Measurements from ENCODE around the gene SMARCAL1. TPM values are rescaled to one million over a fixed set of nuclear protein-coding genes. Genes with fewer than 3 reads are reported as not detected.

The SMARCAL1 gene
- total RNA-seq (19.8 TPM), polyA plus RNA-seq (10 to 100 TPM; 22.7 to 25.1 (median 24.2) TPM)

GRCh38 chr2:216412022-216412999 is at the start of gene SMARCAL1:
Gene SMARCAL1, plus strand, starts transcription at chr2:216412484. Its CDS starts 2,221 bp downstream, at chr2:216414705.
- Histone ChIP-seq H3K36me3 (ENCODE audit: control insufficient read depth, insufficient read depth, low read length) (peaks cover 20% of the 10 kb centered on the region), H3K27me3 (ENCODE audit: control insufficient read depth, insufficient read depth, low read length) (no peaks in the 10 kb centered on the region), H3K27ac (ENCODE audit: insufficient read depth, low read length, poor library complexity, severe bottlenecking) (peak within 1 kb of the TSS; percentile 82), H3K9me3 (ENCODE audit: control insufficient read depth in 2 of 2, low read length in 2 of 2) (no peaks in the 10 kb centered on the region), H3K4me3 (ENCODE audit: low read depth, low read length) (peak within 1 kb of the TSS; percentile 75), H3K4me1 (ENCODE audit: control insufficient read depth, insufficient read depth, low read length, poor library complexity, severe bottlenecking) (peaks cover 15% of the 10 kb centered on the region)
- DNase-seq = peak; percentile 98 to 99 (median 98)
- Mint-ChIP-seq H3K36me3 (peaks cover 12% of the 10 kb centered on the region), H3K4me1 (peaks cover 10 to 50% (median 25%) of the 10 kb centered on the region in 4 donors), H3K27ac (peak within 1 kb of the TSS; percentile 94 to 98 (median 95)), H3K27me3 (peaks cover 4% of the 10 kb centered on the region), H3K4me3 (peak within 1 kb of the TSS; percentile 91 to 99 (median 98)), H3K9me3 (peaks cover 0 to 2% (median 0%) of the 10 kb centered on the region in 7 donors)
- ATAC-seq (ENCODE audit: low read depth in 2 of 2) = peak; percentile 93

- H3K9me3 ChIP-seq (ENCODE audit: control insufficient read depth in 2 of 2, low read length in 2 of 2) = no peaks in the 10 kb centered on the region
- no peak overlapping the region for H3K27ac Mint-ChIP-seq
- H3K4me3 Mint-ChIP-seq = no peak overlapping the region
- peaks cover 67% of the 10 kb centered on the region for H3K27me3 Mint-ChIP-seq
- no peak overlapping the region for H3K27ac ChIP-seq (ENCODE audit: insufficient read depth, low read length, poor library complexity, severe bottlenecking)
- no peaks in the 10 kb centered on the region for H3K9me3 Mint-ChIP-seq
- peaks cover 0 to 8% (median 0%) of the 10 kb centered on the region in 4 donors for H3K4me1 Mint-ChIP-seq
- no peaks in the 10 kb centered on the region for H3K36me3 Mint-ChIP-seq
- H3K4me3 ChIP-seq (ENCODE audit: low read depth, low read length) = no peak overlapping the region
- ATAC-seq (ENCODE audit: low read depth in 2 of 2) (no peak), DNase-seq (no peak)
- H3K27me3 ChIP-seq (ENCODE audit: control insufficient read depth, insufficient read depth, low read length) = peaks cover 31% of the 10 kb centered on the region
- no peaks in the 10 kb centered on the region for H3K4me1 ChIP-seq (ENCODE audit: control insufficient read depth, insufficient read depth, low read length, poor library complexity, severe bottlenecking)
- no peaks in the 10 kb centered on the region for H3K36me3 ChIP-seq (ENCODE audit: control insufficient read depth, insufficient read depth, low read length)
Observed at GRCh38 chr2:216362730-216363129, 49.6 kb upstream of the SMARCAL1 start.

- DNase-seq (no peak), ATAC-seq (ENCODE audit: low read depth in 2 of 2) (no peak)
- H3K9me3 ChIP-seq (ENCODE audit: control insufficient read depth in 2 of 2, low read length in 2 of 2) = no peaks in the 10 kb centered on the region
- no peaks in the 10 kb centered on the region for H3K36me3 ChIP-seq (ENCODE audit: control insufficient read depth, insufficient read depth, low read length)
- H3K4me3 ChIP-seq (ENCODE audit: low read depth, low read length) = no peak overlapping the region
- Mint-ChIP-seq H3K27me3 (peaks cover 67% of the 10 kb centered on the region), H3K36me3 (no peaks in the 10 kb centered on the region), H3K4me1 (peaks cover 0 to 8% (median 0%) of the 10 kb centered on the region in 4 donors), H3K4me3 (no peak overlapping the region), H3K27ac (no peak overlapping the region), H3K9me3 (no peaks in the 10 kb centered on the region)
- no peaks in the 10 kb centered on the region for H3K4me1 ChIP-seq (ENCODE audit: control insufficient read depth, insufficient read depth, low read length, poor library complexity, severe bottlenecking)
- H3K27ac ChIP-seq (ENCODE audit: insufficient read depth, low read length, poor library complexity, severe bottlenecking) = no peak overlapping the region
- peaks cover 31% of the 10 kb centered on the region for H3K27me3 ChIP-seq (ENCODE audit: control insufficient read depth, insufficient read depth, low read length)
Observed at GRCh38 chr2:216363221-216363620, 49.1 kb upstream of the SMARCAL1 start.

GRCh38 chr2:216365518-216365917 is 46.8 kb upstream of the SMARCAL1 start:
- H3K27me3 ChIP-seq (ENCODE audit: control insufficient read depth, insufficient read depth, low read length) = peaks cover 40% of the 10 kb centered on the region
- H3K4me1 ChIP-seq (ENCODE audit: control insufficient read depth, insufficient read depth, low read length, poor library complexity, severe bottlenecking) = no peaks in the 10 kb centered on the region
- Mint-ChIP-seq H3K27me3 (peaks cover 78% of the 10 kb centered on the region), H3K4me3 (no peak overlapping the region), H3K9me3 (peaks cover 0 to 1% (median 0%) of the 10 kb centered on the region in 7 donors), H3K36me3 (no peaks in the 10 kb centered on the region), H3K4me1 (peaks cover 0 to 6% (median 3%) of the 10 kb centered on the region in 4 donors), H3K27ac (no peak overlapping the region)
- no peaks in the 10 kb centered on the region for H3K9me3 ChIP-seq (ENCODE audit: control insufficient read depth in 2 of 2, low read length in 2 of 2)
- ATAC-seq (ENCODE audit: low read depth in 2 of 2) = no peak
- no peak overlapping the region for H3K4me3 ChIP-seq (ENCODE audit: low read depth, low read length)
- no peaks in the 10 kb centered on the region for H3K36me3 ChIP-seq (ENCODE audit: control insufficient read depth, insufficient read depth, low read length)
- DNase-seq = no peak
- no peak overlapping the region for H3K27ac ChIP-seq (ENCODE audit: insufficient read depth, low read length, poor library complexity, severe bottlenecking)

- H3K27me3 Mint-ChIP-seq = peaks cover 78% of the 10 kb centered on the region
- Histone ChIP-seq H3K36me3 (ENCODE audit: control insufficient read depth, insufficient read depth, low read length) (no peaks in the 10 kb centered on the region), H3K9me3 (ENCODE audit: control insufficient read depth in 2 of 2, low read length in 2 of 2) (no peaks in the 10 kb centered on the region), H3K4me3 (ENCODE audit: low read depth, low read length) (no peak overlapping the region), H3K4me1 (ENCODE audit: control insufficient read depth, insufficient read depth, low read length, poor library complexity, severe bottlenecking) (peaks cover 8% of the 10 kb centered on the region), H3K27me3 (ENCODE audit: control insufficient read depth, insufficient read depth, low read length) (peaks cover 42% of the 10 kb centered on the region), H3K27ac (ENCODE audit: insufficient read depth, low read length, poor library complexity, severe bottlenecking) (no peak overlapping the region)
- peaks cover 0 to 3% (median 0%) of the 10 kb centered on the region in 7 donors for H3K9me3 Mint-ChIP-seq
- H3K27ac Mint-ChIP-seq = peak overlapping the region in 1 of 3 donors; percentile 45
- H3K4me1 Mint-ChIP-seq = peaks cover 0 to 10% (median 7%) of the 10 kb centered on the region in 4 donors
- no peaks in the 10 kb centered on the region for H3K36me3 Mint-ChIP-seq
- DNase-seq (no peak), ATAC-seq (ENCODE audit: low read depth in 2 of 2) (no peak)
- no peak overlapping the region for H3K4me3 Mint-ChIP-seq
Observed at GRCh38 chr2:216366777-216367471, 45.4 kb upstream of the SMARCAL1 start.

- peaks cover 0 to 23% (median 8%) of the 10 kb centered on the region in 4 donors for H3K4me1 Mint-ChIP-seq
Observed at GRCh38 chr2:216369821-216370220, 42.5 kb upstream of the SMARCAL1 start.

GRCh38 chr2:216370961-216371712 is 41.1 kb upstream of the SMARCAL1 start:
- Histone ChIP-seq H3K4me1 (ENCODE audit: control insufficient read depth, insufficient read depth, low read length, poor library complexity, severe bottlenecking) (peaks cover 13% of the 10 kb centered on the region), H3K27ac (ENCODE audit: insufficient read depth, low read length, poor library complexity, severe bottlenecking) (no peak overlapping the region), H3K9me3 (ENCODE audit: control insufficient read depth in 2 of 2, low read length in 2 of 2) (no peaks in the 10 kb centered on the region), H3K4me3 (ENCODE audit: low read depth, low read length) (no peak overlapping the region), H3K36me3 (ENCODE audit: control insufficient read depth, insufficient read depth, low read length) (no peaks in the 10 kb centered on the region), H3K27me3 (ENCODE audit: control insufficient read depth, insufficient read depth, low read length) (peaks cover 45% of the 10 kb centered on the region)
- Mint-ChIP-seq H3K27me3 (peaks cover 77% of the 10 kb centered on the region), H3K9me3 (peaks cover 0 to 8% (median 0%) of the 10 kb centered on the region in 7 donors), H3K27ac (no peak overlapping the region), H3K4me1 (peaks cover 0 to 23% (median 6%) of the 10 kb centered on the region in 4 donors), H3K4me3 (peak overlapping the region in 3 of 4 donors; percentile 10 to 67 (median 30)), H3K36me3 (no peaks in the 10 kb centered on the region)
- ATAC-seq (ENCODE audit: low read depth in 2 of 2) (no peak), DNase-seq (no peak)

More at GRCh38 chr2:216369821-216370220, 42.5 kb upstream of the SMARCAL1 start:
- no peaks in the 10 kb centered on the region for H3K9me3 ChIP-seq (ENCODE audit: control insufficient read depth in 2 of 2, low read length in 2 of 2)
- peaks cover 48% of the 10 kb centered on the region for H3K27me3 ChIP-seq (ENCODE audit: control insufficient read depth, insufficient read depth, low read length)
- Mint-ChIP-seq H3K27me3 (peaks cover 72% of the 10 kb centered on the region), H3K36me3 (no peaks in the 10 kb centered on the region), H3K9me3 (peaks cover 0 to 6% (median 0%) of the 10 kb centered on the region in 7 donors), H3K4me3 (peak overlapping the region in 1 of 4 donors; percentile 22), H3K27ac (no peak overlapping the region)
- ATAC-seq (ENCODE audit: low read depth in 2 of 2) = no peak
- no peak for DNase-seq
- no peak overlapping the region for H3K4me3 ChIP-seq (ENCODE audit: low read depth, low read length)
- H3K4me1 ChIP-seq (ENCODE audit: control insufficient read depth, insufficient read depth, low read length, poor library complexity, severe bottlenecking) = peaks cover 13% of the 10 kb centered on the region
- H3K27ac ChIP-seq (ENCODE audit: insufficient read depth, low read length, poor library complexity, severe bottlenecking) = no peak overlapping the region
- H3K36me3 ChIP-seq (ENCODE audit: control insufficient read depth, insufficient read depth, low read length) = no peaks in the 10 kb centered on the region
